Ovary (tissue), 9 donors: ENCODE data around the gene VASH1. TPM values are rescaled to one million over a fixed set of nuclear protein-coding genes. Genes with fewer than 3 reads are reported as not detected.

ENCODE experiments used
- DNase-seq, 5 donors: peaks; one replicate each; pipeline ENCODE4 v3.0.0-alpha.2; 2019 to 2020
- H3K27ac ChIP-seq, 2 donors: fragments of 200-600 bp; one replicate each; pipeline versions ENCODE4 v1.5.1 to v1.8.0; 2019 to 2022
- H3K27me3 ChIP-seq: fragments of 200-600 bp; one replicate; pipeline ENCODE4 v1.8.0; 2022
- H3K36me3 ChIP-seq: fragments of 200-600 bp; sonication (generic); one replicate; pipeline ENCODE4 v1.5.1; 2019
- H3K4me1 ChIP-seq: one replicate; pipeline ENCODE4 v1.8.1; 2013; ENCODE audit warnings: mild to moderate bottlenecking, moderate library complexity; ENCODE audit not compliant: insufficient read depth
- H3K4me3 ChIP-seq: fragments of 200-600 bp; sonication (generic); one replicate; pipeline ENCODE4 v1.5.1; 2017
- H3K9me3 ChIP-seq, 2 donors: fragments of 200-600 bp in 1 of 2; sonication (generic) in 1 of 2; one replicate each; pipeline versions ENCODE4 v1.5.1 to v1.8.1; 2013 to 2019; ENCODE audit warnings: mild to moderate bottlenecking in 1 of 2, moderate library complexity in 1 of 2
- CTCF ChIP-seq, 3 donors: fragments of 450-650 bp in 2 of 3; fragments of 200-600 bp in 1 of 3; IDR thresholded peaks; one replicate each; pipeline versions ENCODE4 v1.5.1 to v1.8.0; 2016 to 2022; ENCODE audit warnings: antibody characterized with exemption in 3 of 3, mild to moderate bottlenecking in 1 of 3
- EP300 ChIP-seq: sonication (generic); formaldehyde crosslinking; IDR thresholded peaks from one replicate; pipeline ENCODE4 v1.6.1; 2017; ENCODE audit warnings: antibody characterized with exemption
- POLR2A ChIP-seq: fragments of 450-650 bp; IDR thresholded peaks from one replicate; pipeline ENCODE4 v1.6.1; 2017; ENCODE audit warnings: antibody characterized with exemption, mild to moderate bottlenecking, moderate library complexity
- WGBS, 3 donors: extraction: QIAGEN DNeasy Blood & Tissue Kit in 1 of 3; methylation state at CpG; one replicate each; pipeline versions ENCODE4 v1.1.5 to v1.1.7; 2013 to 2017; 5-methylcytosine and 5-hydroxymethylcytosine counted together
- intact Hi-C, 4 donors: fragments of 100-400 bp; cut with DNase I; formaldehyde crosslinking; loops; one replicate each; pipeline versions ENCODE4 v1.11.0 to v1.15.1; 2022 to 2023
- polyA plus RNA-seq, 2 donors: library from polyadenylated mRNA; stranded (reverse); fragments of 200-250 nt in 1 of 2; fragments of 350-450 nt in 1 of 2; fragmentation: Illumina TruSeq in 1 of 2; extraction: RNeasy Lipid Tissue Mini Kit (QIAGEN cat#74804) in 1 of 2; gene quantifications; one replicate each; pipeline ENCODE4 v1.2.3, GENCODE V29; 2013 to 2014
- total RNA-seq, 7 donors: library from RNA; depleted of rRNA in 2 of 7; stranded (reverse); fragments of >200 nt in 2 of 7; fragmentation: NEBNext Ultra II Directional in 3 of 7; extraction: Animal tissue kit (Norgen Biotek cat#: 25700) in 3 of 7; gene quantifications; one replicate each; pipeline versions ENCODE4 v1.1.0 to v1.2.4, GENCODE V29; 2016 to 2023
- donor health status: DM: no; HTN: no; CAD: no; lungs with moderate emphysema.
- donor health status: DM: no; HTN: no; CAD: no.
- donor health status: Bipolar disorder and iron deficiency.
- donor health status: DM: yes; HTN: yes; CAD: no.
- donor health status: DM: no; HTN: no; CAD: no.
- donor health status: DM: yes; HTN: yes; CAD: no.

Gene VASH1
- total and polyA plus RNA-seq, 9 donors, result 5.1 to 23.8 (median 16.7) TPM

DNA sequence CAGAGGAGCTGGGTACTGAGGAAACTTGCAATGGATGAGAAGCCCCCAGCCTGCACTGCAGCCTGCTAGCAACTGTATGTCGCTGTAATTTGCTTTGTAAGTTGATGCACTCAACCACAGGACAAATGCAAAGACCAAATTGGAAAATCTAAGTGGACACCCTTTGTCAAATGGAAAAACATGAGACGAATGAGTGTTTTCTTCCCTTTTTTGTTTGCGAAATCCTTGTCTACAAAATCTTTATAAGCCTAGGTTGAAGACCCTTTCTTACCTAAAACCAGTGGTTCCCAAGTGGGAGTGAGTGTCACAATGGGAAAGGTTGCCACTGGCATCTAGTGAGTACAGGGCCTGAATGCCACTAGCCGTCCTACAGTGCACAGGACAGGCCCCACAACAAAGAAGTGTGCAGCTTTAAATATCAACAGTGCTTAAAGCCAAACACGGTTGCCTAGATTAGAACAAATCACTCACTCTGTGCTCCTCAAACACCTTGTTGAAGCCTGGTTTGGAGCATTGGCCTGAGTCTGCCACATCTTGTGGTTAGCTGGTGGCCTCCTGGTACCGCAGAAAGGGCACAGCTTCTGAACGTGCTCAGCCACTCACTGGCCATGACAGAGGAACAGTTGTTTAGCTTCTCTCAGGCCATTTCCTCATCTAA, 7.6 kb upstream of the VASH1 start:
- Histone ChIP-seq H3K9me3 (no peaks in the 10 kb centered on the region), H3K36me3 (no peaks in the 10 kb centered on the region), H3K27ac (no peak overlapping the region), H3K4me3 (no peak overlapping the region), H3K4me1 (no peaks in the 10 kb centered on the region), H3K27me3 (no peaks in the 10 kb centered on the region)
- 86 to 90% (median 88%) methylated on average over 7 of the region's 7 CpGs for WGBS, 3 donors
- TF ChIP-seq EP300, result no peak
- TF ChIP-seq POLR2A, result no peak
- TF ChIP-seq CTCF (IDR thresholded peaks at IDR 0.05), result no peak
- intact Hi-C loops, result no loop called here
- DNase-seq, result no peak

DNA sequence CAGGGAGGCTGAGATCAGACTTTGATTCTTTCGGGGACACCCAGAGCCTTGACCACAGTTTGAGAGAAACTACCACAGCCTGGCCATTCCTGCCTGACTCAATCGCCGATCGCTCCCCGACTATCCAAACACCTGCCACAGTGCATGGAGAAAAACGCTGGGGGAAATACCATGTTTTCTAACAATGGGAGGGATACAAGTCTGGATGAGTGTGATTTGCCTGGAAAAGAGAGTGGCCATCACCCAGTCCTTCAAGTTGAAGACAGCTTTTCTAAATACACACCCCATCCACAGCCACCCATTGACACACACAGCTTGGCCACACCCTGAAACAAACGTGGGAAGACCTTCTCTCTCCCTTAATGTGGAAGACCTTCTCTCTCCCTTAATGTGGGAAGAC, 6.7 kb upstream of the VASH1 start:
- no peaks in the 10 kb centered on the region for H3K4me1 ChIP-seq
- no peak overlapping the region for H3K27ac ChIP-seq
- H3K36me3 ChIP-seq, result no peaks in the 10 kb centered on the region
- intact Hi-C loops, result no loop called here
- WGBS, 3 donors, result 84 to 91% (median 90%) methylated on average over 7 of the region's 7 CpGs
- TF ChIP-seq EP300 (no peak), CTCF (IDR thresholded peaks at IDR 0.05) (no peak), POLR2A (no peak)
- no peaks in the 10 kb centered on the region for H3K9me3 ChIP-seq
- no peaks in the 10 kb centered on the region for H3K27me3 ChIP-seq
- no peak overlapping the region for H3K4me3 ChIP-seq
- no peak for DNase-seq

DNA sequence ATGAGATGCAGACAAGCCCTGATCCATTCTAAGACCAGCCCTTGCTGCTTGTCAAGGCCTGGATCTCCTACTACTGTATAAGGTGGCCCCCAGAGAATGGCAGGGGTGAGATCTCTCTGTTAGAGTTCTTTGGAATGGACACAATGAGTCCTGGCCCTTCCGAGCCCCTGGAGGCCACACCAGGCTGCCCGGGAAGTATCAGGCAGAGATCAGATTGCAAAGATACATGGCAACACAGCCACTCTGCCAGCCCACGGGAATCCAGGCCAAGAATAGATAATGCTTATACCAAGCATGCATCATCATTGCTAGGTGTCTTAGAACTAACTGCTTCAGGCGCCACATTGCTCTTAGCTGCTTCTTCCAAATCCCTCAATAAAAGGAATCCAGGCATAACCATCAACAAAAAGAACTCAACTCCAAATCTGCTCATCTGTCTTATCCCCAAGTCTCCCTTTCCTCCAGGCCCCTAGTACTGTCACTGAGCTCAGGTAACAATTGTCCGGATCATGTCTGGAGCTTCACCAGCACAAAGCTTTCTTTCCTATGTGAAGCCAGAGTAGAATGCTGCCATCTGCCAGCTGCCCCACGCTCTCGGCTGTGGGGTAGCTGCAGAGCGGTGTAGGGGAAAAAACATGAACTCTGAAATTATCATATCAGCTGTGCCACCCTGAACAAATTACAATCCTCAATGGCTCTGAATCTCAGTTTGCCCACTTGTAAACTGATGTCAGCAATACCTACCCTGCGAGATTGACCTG, 5.5 kb upstream of the VASH1 start:
- no peak overlapping the region for H3K27ac ChIP-seq
- 79 to 89% (median 88%) methylated on average over 9 of the region's 9 CpGs for whole genome bisulfite sequencing, 3 donors
- no peaks in the 10 kb centered on the region for H3K27me3 ChIP-seq
- TF ChIP-seq CTCF (IDR thresholded peaks at IDR 0.05) (no peak), POLR2A (no peak), EP300 (no peak)
- H3K36me3 ChIP-seq, result no peaks in the 10 kb centered on the region
- intact Hi-C loops, result no loop called here
- peaks cover 2% of the 10 kb centered on the region for H3K4me1 ChIP-seq
- H3K4me3 ChIP-seq, result no peak overlapping the region
- no peak for DNase-seq
- no peaks in the 10 kb centered on the region for H3K9me3 ChIP-seq

DNA sequence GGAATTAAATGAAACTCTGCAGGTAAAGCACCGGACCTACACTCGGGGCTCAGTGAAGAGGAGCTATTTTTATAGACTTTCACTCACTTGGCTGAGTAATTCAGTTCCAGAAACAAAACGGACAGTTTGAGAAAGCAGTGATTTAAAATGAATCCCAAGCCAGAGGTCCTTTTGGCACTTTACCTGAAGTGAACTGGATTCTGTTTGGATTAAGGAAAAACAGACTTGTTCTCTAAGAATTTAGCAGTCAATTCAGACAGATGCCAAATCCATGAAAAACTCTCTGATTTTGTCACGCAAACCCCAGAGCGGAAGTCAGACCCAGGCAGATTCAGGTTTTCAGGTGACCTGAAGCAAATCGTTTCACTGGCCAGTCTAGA, 4.9 kb upstream of the VASH1 start:
- TF ChIP-seq POLR2A, result no peak
- TF ChIP-seq CTCF (IDR thresholded peaks at IDR 0.05), result no peak
- TF ChIP-seq EP300, result no peak
- H3K27me3 ChIP-seq, result no peaks in the 10 kb centered on the region
- H3K36me3 ChIP-seq, result no peaks in the 10 kb centered on the region
- H3K27ac ChIP-seq, result no peak overlapping the region
- DNase-seq, result no peak
- intact Hi-C loops, result no loop called here
- WGBS, 3 donors, result 76 to 82% (median 79%) methylated on average over 6 of the region's 6 CpGs
- no peak overlapping the region for H3K4me3 ChIP-seq
- peaks cover 3% of the 10 kb centered on the region for H3K4me1 ChIP-seq
- H3K9me3 ChIP-seq, result no peaks in the 10 kb centered on the region
